HepG2 (cell line): ENCODE data around the gene EVA1A. TPM values are rescaled to one million over a fixed set of nuclear protein-coding genes. Genes with fewer than 3 reads are reported as not detected.

ENCODE experiments used
- ARNTL ChIP-seq: sonication (generic); formaldehyde crosslinking; IDR thresholded peaks from 2 replicates; pipeline ENCODE4 v1.4.0; 2020; ENCODE audit warnings: mild to moderate bottlenecking, missing genetic modification reagents
- DZIP1 ChIP-seq: sonication (generic); formaldehyde crosslinking; IDR thresholded peaks from 2 replicates; pipeline ENCODE4 v1.5.0; 2020; ENCODE audit warnings: mild to moderate bottlenecking, missing genetic modification reagents
- HIC2 ChIP-seq: sonication (generic); formaldehyde crosslinking; IDR thresholded peaks from 2 replicates; pipeline ENCODE4 v1.9.0; 2022; ENCODE audit warnings: low read depth, missing genetic modification reagents
- KDM4B ChIP-seq: sonication (generic); formaldehyde crosslinking; IDR thresholded peaks from 2 replicates; pipeline ENCODE4 v1.4.0; 2020; ENCODE audit warnings: missing genetic modification reagents
- KLF12 ChIP-seq: sonication (generic); formaldehyde crosslinking; IDR thresholded peaks from 2 replicates; pipeline ENCODE4 v1.4.0; 2020; ENCODE audit warnings: missing genetic modification reagents, borderline replicate concordance
- MTA3 ChIP-seq: sonication (generic); formaldehyde crosslinking; IDR thresholded peaks from 2 replicates; pipeline ENCODE4 v1.4.0; 2020; ENCODE audit warnings: missing genetic modification reagents
- PRDM4 ChIP-seq: sonication (generic); formaldehyde crosslinking; IDR thresholded peaks from 2 replicates; pipeline ENCODE4 v1.9.0; 2021; ENCODE audit warnings: missing genetic modification reagents, borderline replicate concordance
- SKIL ChIP-seq: sonication (generic); formaldehyde crosslinking; IDR thresholded peaks from 2 replicates; pipeline ENCODE4 v1.8.0; 2022; ENCODE audit warnings: missing genetic modification reagents, mild to moderate bottlenecking, moderate library complexity, borderline replicate concordance
- ZFP90 ChIP-seq: sonication (generic); formaldehyde crosslinking; IDR thresholded peaks from 2 replicates; pipeline ENCODE4 v1.8.0; 2022; ENCODE audit warnings: missing genetic modification reagents, mild to moderate bottlenecking, inconsistent platforms, borderline replicate concordance
- ZNF180 ChIP-seq: sonication (generic); formaldehyde crosslinking; IDR thresholded peaks from 2 replicates; pipeline ENCODE4 v1.4.0; 2020; ENCODE audit warnings: low read depth, missing genetic modification reagents, borderline replicate concordance
- ZNF343 ChIP-seq: sonication (generic); formaldehyde crosslinking; IDR thresholded peaks from 2 replicates; pipeline ENCODE4 v1.4.0; 2020; ENCODE audit warnings: mild to moderate bottlenecking, missing genetic modification reagents
- ZNF616 ChIP-seq: sonication (generic); formaldehyde crosslinking; IDR thresholded peaks from 2 replicates; pipeline ENCODE4 v1.5.0; 2020; ENCODE audit warnings: low read depth, mild to moderate bottlenecking, missing genetic modification reagents
- ZNF619 ChIP-seq: sonication (generic); formaldehyde crosslinking; IDR thresholded peaks from 2 replicates; pipeline ENCODE4 v1.4.0; 2020; ENCODE audit warnings: mild to moderate bottlenecking, missing genetic modification reagents
- ZNF770 ChIP-seq: sonication (generic); formaldehyde crosslinking; IDR thresholded peaks from 2 replicates; pipeline ENCODE4 v1.5.0; 2020; ENCODE audit warnings: mild to moderate bottlenecking, missing genetic modification reagents
- polyA plus RNA-seq, 8 experiments: library from polyadenylated mRNA; depleted of rRNA in 3 of 8; stranded (reverse) in 7 of 8; unstranded in 1 of 8; fragments of >200 nt; fragmentation: Illumina TruSeq in 4 of 8; extraction: Trizol in 4 of 8; gene quantifications; 2 replicates each; pipeline versions ENCODE4 v1.2.1 to v1.2.3, GENCODE V29; 2011 to 2016; ENCODE audit warnings: low read depth in 4 of 8, missing spikeins in 1 of 8, mixed read lengths in 1 of 8; ENCODE audit not compliant: insufficient read depth in 1 of 8
- total RNA-seq, 5 experiments: library from RNA; depleted of rRNA; stranded (reverse); fragments of >200 nt; fragmentation: Illumina TruSeq; extraction: Trizol; gene quantifications; 2 replicates each; pipeline ENCODE4 v1.2.3, GENCODE V29; 2016; ENCODE audit warnings: low read depth in 1 of 5

The EVA1A gene
- total and polyA plus RNA-seq, 2 of the 13 experiments (the other 11 are each of a cell fraction or from before 2014, with no cell fraction given) = 57.5 to 57.8 TPM

- TF ChIP-seq PRDM4 (CRISPR knock-in tag) = no peak; the same call in 1 of the 2 replicates
- TF ChIP-seq KDM4B = no peak; the same call in 1 of the 2 replicates
- no peak for TF ChIP-seq ARNTL
- TF ChIP-seq HIC2 (CRISPR knock-in tag) = 0 out of 2 replicates have a peak, but pooled peaks have one; percentile 36
- TF ChIP-seq ZNF770 (CRISPR knock-in tag) = no peak
- TF ChIP-seq KLF12 = no peak
- TF ChIP-seq ZFP90 (CRISPR knock-in tag) = no peak
- TF ChIP-seq DZIP1 (CRISPR knock-in tag) = no peak
- TF ChIP-seq SKIL (CRISPR knock-in tag) = no peak
- no peak for TF ChIP-seq MTA3 (CRISPR knock-in tag)
- TF ChIP-seq ZNF619 = peak; percentile 65; the same call in 1 of the 2 replicates
- TF ChIP-seq ZNF180 = no peak
- TF ChIP-seq ZNF616 (CRISPR knock-in tag) = no peak
- no peak for TF ChIP-seq ZNF343 (CRISPR knock-in tag)
Measured at GRCh38 chr2:75560022-75560767, 544 bp downstream of the EVA1A start (continued).
